Measurements from ENCODE around the gene GLRX3. TPM values are rescaled to one million over a fixed set of nuclear protein-coding genes. Genes with fewer than 3 reads are reported as not detected.

The GLRX3 gene
- total RNA-seq, 1 experiment from 2014 or later = 177 TPM

GRCh38 chr10:130160775-130161174 lies 24.6 kb downstream of the GLRX3 start:
- no peaks in the 10 kb centered on the region for H3K27me3 Mint-ChIP-seq (ENCODE audit: insufficient read depth, unreplicated experiment)
- H3K36me3 Mint-ChIP-seq (ENCODE audit: insufficient read depth, unreplicated experiment) = peaks cover 58% of the 10 kb centered on the region
- no peak overlapping the region for H3K27ac Mint-ChIP-seq (ENCODE audit: low read depth, unreplicated experiment)
- H3K9me3 Mint-ChIP-seq (ENCODE audit: unreplicated experiment) = no peaks in the 10 kb centered on the region
- DNase-seq (ENCODE audit: unreplicated experiment) = no peak
- intact Hi-C loops (cut with micrococcal nuclease) = no loop called here
- POLR2A ChIA-PET = interaction anchor here (1.2 kb wide), 1 partner anchor 24 kb away, joined by 4 read pairs; no protein-coding TSS in a partner anchor
- CTCF ChIA-PET = interaction anchor here (0.7 kb wide), 1 partner anchor 1101 kb away, joined by 3 read pairs; no protein-coding TSS in a partner anchor
- BruUV-seq (replicated peaks) = no TSS peak
- H3K4me3 Mint-ChIP-seq (ENCODE audit: unreplicated experiment) = no peak overlapping the region
- peaks cover 9% of the 10 kb centered on the region for H3K4me1 Mint-ChIP-seq (ENCODE audit: insufficient read depth, unreplicated experiment)
- no peak for TF ChIP-seq CTCF (IDR thresholded peaks at IDR 0.05; ENCODE audit: unreplicated experiment)

- Mint-ChIP-seq H3K4me1 (ENCODE audit: insufficient read depth, unreplicated experiment) (peaks cover 8% of the 10 kb centered on the region), H3K9me3 (ENCODE audit: unreplicated experiment) (no peaks in the 10 kb centered on the region), H3K36me3 (ENCODE audit: insufficient read depth, unreplicated experiment) (peaks cover 64% of the 10 kb centered on the region), H3K4me3 (ENCODE audit: unreplicated experiment) (no peak overlapping the region), H3K27me3 (ENCODE audit: insufficient read depth, unreplicated experiment) (no peaks in the 10 kb centered on the region), H3K27ac (ENCODE audit: low read depth, unreplicated experiment) (no peak overlapping the region)
- no peak for DNase-seq (ENCODE audit: unreplicated experiment)
- CTCF ChIA-PET = interaction anchor here (0.7 kb wide), 2 partner anchors 1102 to 1268 kb away, joined by 3 read pairs; no protein-coding TSS in a partner anchor
- no TSS peak for BruUV-seq (replicated peaks)
- TF ChIP-seq CTCF (IDR thresholded peaks at IDR 0.05; ENCODE audit: unreplicated experiment) = no peak
- intact Hi-C loops (cut with micrococcal nuclease) = no loop called here
- POLR2A ChIA-PET = no interaction called here
Observed at GRCh38 chr10:130161331-130161730, 25.1 kb downstream of the GLRX3 start.

GRCh38 chr10:130167193-130167592 lies 31.0 kb downstream of the GLRX3 start:
- no peaks in the 10 kb centered on the region for H3K27me3 Mint-ChIP-seq (ENCODE audit: insufficient read depth, unreplicated experiment)
- POLR2A ChIA-PET = no interaction called here
- H3K27ac Mint-ChIP-seq (ENCODE audit: low read depth, unreplicated experiment) = no peak overlapping the region
- TF ChIP-seq CTCF (IDR thresholded peaks at IDR 0.05; ENCODE audit: unreplicated experiment) = no peak
- H3K36me3 Mint-ChIP-seq (ENCODE audit: insufficient read depth, unreplicated experiment) = peaks cover 94% of the 10 kb centered on the region
- H3K4me3 Mint-ChIP-seq (ENCODE audit: unreplicated experiment) = no peak overlapping the region
- CTCF ChIA-PET = no interaction called here
- intact Hi-C loops (cut with micrococcal nuclease) = no loop called here
- H3K9me3 Mint-ChIP-seq (ENCODE audit: unreplicated experiment) = no peaks in the 10 kb centered on the region
- no peaks in the 10 kb centered on the region for H3K4me1 Mint-ChIP-seq (ENCODE audit: insufficient read depth, unreplicated experiment)
- no TSS peak for BruUV-seq (replicated peaks)
- no peak for DNase-seq (ENCODE audit: unreplicated experiment)

GRCh38 chr10:130167707-130168106 lies 31.5 kb downstream of the GLRX3 start:
- CTCF ChIA-PET = no interaction called here
- H3K27ac Mint-ChIP-seq (ENCODE audit: low read depth, unreplicated experiment) = no peak overlapping the region
- intact Hi-C loops (cut with micrococcal nuclease) = no loop called here
- no TSS peak for BruUV-seq (replicated peaks)
- no peak for DNase-seq (ENCODE audit: unreplicated experiment)
- POLR2A ChIA-PET = interaction anchor here (0.7 kb wide), 1 partner anchor 28 kb away, joined by 8 read pairs; no protein-coding TSS in a partner anchor
- H3K4me1 Mint-ChIP-seq (ENCODE audit: insufficient read depth, unreplicated experiment) = no peaks in the 10 kb centered on the region
- H3K36me3 Mint-ChIP-seq (ENCODE audit: insufficient read depth, unreplicated experiment) = peaks cover 96% of the 10 kb centered on the region
- no peaks in the 10 kb centered on the region for H3K9me3 Mint-ChIP-seq (ENCODE audit: unreplicated experiment)
- TF ChIP-seq CTCF (IDR thresholded peaks at IDR 0.05; ENCODE audit: unreplicated experiment) = no peak
- H3K4me3 Mint-ChIP-seq (ENCODE audit: unreplicated experiment) = no peak overlapping the region
- no peaks in the 10 kb centered on the region for H3K27me3 Mint-ChIP-seq (ENCODE audit: insufficient read depth, unreplicated experiment)

Data from MCF 10A (cell line).